ENCODE data around the gene ARHGEF2. TPM values are rescaled to one million over a fixed set of nuclear protein-coding genes. Genes with fewer than 3 reads are reported as not detected.

ARHGEF2 gene
- total and polyA plus RNA-seq, 9 of the 15 experiments (the other 6 are each of a cell fraction or from before 2014, with no cell fraction given), result 7.1 to 162 (median 62.2) TPM

GRCh38 chr1:155979597-155980343, 1.4 kb upstream of the ARHGEF2 start (continued):
- TF ChIP-seq MGA (IDR thresholded peaks at IDR 0.05) (no peak), RAD21 (CRISPR knock-in tag; conservative IDR thresholded peaks at IDR 0.05 in 1 of 2, IDR thresholded peaks at IDR 0.05 in 1 of 2) (0 out of 4 replicates have a peak, but pooled peaks of 1 of the 2 experiments have one; percentile 4), CTCF (IDR thresholded peaks at IDR 0.05 in 2 of 3, conservative IDR thresholded peaks at IDR 0.05 in 1 of 3; ENCODE audit: insufficient read depth in 2 of 3, low read depth in 1 of 3, low read length in 3 of 3) (peak in 1 of 3 experiments; percentile 24; a peak in 1 of 6 replicates), TFAP4 (CRISPR knock-in tag; IDR thresholded peaks at IDR 0.05; ENCODE audit: borderline replicate concordance) (peak; percentile 22; the same call in 1 of the 2 replicates), EGR1 (conservative IDR thresholded peaks at IDR 0.05) (no peak), BRF1 (IDR thresholded peaks at IDR 0.05; ENCODE audit: borderline replicate concordance, extremely low read depth, insufficient read length) (no peak)

Data from K562 (cell line).